ENCODE measurements around the gene MATN4. TPM values are rescaled to one million over a fixed set of nuclear protein-coding genes. Genes with fewer than 3 reads are reported as not detected.

MATN4 gene
- total and polyA plus RNA-seq, 9 donors: 0.21 to 1.1 (median 0.58) TPM

GRCh38 chr20:45251884-45252560, 56.1 kb downstream of the MATN4 start:
- Histone ChIP-seq H3K9me3 (replicated peaks; ENCODE audit: control insufficient read depth, low read depth, low read length) (no peaks in the 10 kb centered on the region), H3K4me1 (ENCODE audit: control insufficient read depth, insufficient read depth, low read length) (no peaks in the 10 kb centered on the region), H3K36me3 (ENCODE audit: control insufficient read depth, insufficient read depth, low read length) (no peaks in the 10 kb centered on the region), H3K27me3 (ENCODE audit: control insufficient read depth, insufficient read depth, low read length) (peaks cover 4% of the 10 kb centered on the region), H3K27ac (ENCODE audit: low read length) (no peak overlapping the region), H3K4me3 (ENCODE audit: low read length) (no peak overlapping the region)
- WGBS (ENCODE audit: insufficient coverage): 40% methylated on average over 2 of the region's 5 CpGs
- no peak for DNase-seq

GRCh38 chr20:45248609-45249008, 59.5 kb downstream of the MATN4 start:
- H3K36me3 ChIP-seq (ENCODE audit: control insufficient read depth, insufficient read depth, low read length): no peaks in the 10 kb centered on the region
- no peak overlapping the region for H3K27ac ChIP-seq (ENCODE audit: low read length)
- no peaks in the 10 kb centered on the region for H3K4me1 ChIP-seq (ENCODE audit: control insufficient read depth, insufficient read depth, low read length)
- H3K9me3 ChIP-seq (replicated peaks; ENCODE audit: control insufficient read depth, low read depth, low read length): no peaks in the 10 kb centered on the region
- H3K4me3 ChIP-seq (ENCODE audit: low read length): no peak overlapping the region
- DNase-seq: no peak
- H3K27me3 ChIP-seq (ENCODE audit: control insufficient read depth, insufficient read depth, low read length): peaks cover 7% of the 10 kb centered on the region

- Histone ChIP-seq H3K36me3 (ENCODE audit: control insufficient read depth, insufficient read depth, low read length) (no peaks in the 10 kb centered on the region), H3K9me3 (replicated peaks; ENCODE audit: control insufficient read depth, low read depth, low read length) (no peaks in the 10 kb centered on the region), H3K27ac (ENCODE audit: low read length) (no peak overlapping the region), H3K4me1 (ENCODE audit: control insufficient read depth, insufficient read depth, low read length) (no peaks in the 10 kb centered on the region), H3K4me3 (ENCODE audit: low read length) (no peak overlapping the region), H3K27me3 (ENCODE audit: control insufficient read depth, insufficient read depth, low read length) (peaks cover 6% of the 10 kb centered on the region)
- DNase-seq: no peak
- no CpG with 5 or more reads among the region's 1 CpG for WGBS (ENCODE audit: insufficient coverage)
Measured at GRCh38 chr20:45247865-45248264, 60.2 kb downstream of the MATN4 start.

- Histone ChIP-seq H3K4me1 (ENCODE audit: control insufficient read depth, insufficient read depth, low read length) (no peaks in the 10 kb centered on the region), H3K27ac (ENCODE audit: low read length) (no peak overlapping the region), H3K36me3 (ENCODE audit: control insufficient read depth, insufficient read depth, low read length) (no peaks in the 10 kb centered on the region), H3K4me3 (ENCODE audit: low read length) (no peak overlapping the region), H3K27me3 (ENCODE audit: control insufficient read depth, insufficient read depth, low read length) (peaks cover 5% of the 10 kb centered on the region), H3K9me3 (replicated peaks; ENCODE audit: control insufficient read depth, low read depth, low read length) (no peaks in the 10 kb centered on the region)
- DNase-seq: no peak
- 26% methylated on average over 4 of the region's 6 CpGs for WGBS (ENCODE audit: insufficient coverage)
Measured at GRCh38 chr20:45246109-45246508, 62.0 kb downstream of the MATN4 start.

Other genes starting within 250 kb of the MATN4 start
- gene KCNS1, start 207.2 kb downstream of the MATN4 start, total RNA-seq: 0.04 TPM
- gene KCNS1, start 207.2 kb downstream of the MATN4 start, polyA plus RNA-seq (ENCODE audit: insufficient read depth in 1 of 8, insufficient read length in 8 of 8, low replicate concordance in 1 of 8): under 1 TPM; 0.08 to 0.17 (median 0.09) TPM
- not detected for gene WFDC5, start 193.1 kb downstream of the MATN4 start, total RNA-seq
- under 1 TPM in 1 of 8 donors, not detected in 7; 0.32 TPM for gene WFDC5, start 193.1 kb downstream of the MATN4 start, polyA plus RNA-seq (ENCODE audit: insufficient read depth in 1 of 8, insufficient read length in 8 of 8, low replicate concordance in 1 of 8)
- not detected for gene WFDC12, start 183.8 kb downstream of the MATN4 start, total RNA-seq
- gene WFDC12, start 183.8 kb downstream of the MATN4 start, polyA plus RNA-seq (ENCODE audit: insufficient read depth in 1 of 8, insufficient read length in 8 of 8, low replicate concordance in 1 of 8): not detected
- gene PI3, start 133.4 kb downstream of the MATN4 start, total RNA-seq: not detected
- under 1 TPM in 3 of 8 donors, not detected in 5; 0.44 to 0.82 (median 0.71) TPM for gene PI3, start 133.4 kb downstream of the MATN4 start, polyA plus RNA-seq (ENCODE audit: insufficient read depth in 1 of 8, insufficient read length in 8 of 8, low replicate concordance in 1 of 8)
- gene SEMG1, start 101.3 kb downstream of the MATN4 start, total RNA-seq: not detected
- not detected for gene SEMG1, start 101.3 kb downstream of the MATN4 start, polyA plus RNA-seq (ENCODE audit: insufficient read depth in 1 of 8, insufficient read length in 8 of 8, low replicate concordance in 1 of 8)
- gene SEMG2, start 86.9 kb downstream of the MATN4 start, total RNA-seq: not detected
- gene SEMG2, start 86.9 kb downstream of the MATN4 start, polyA plus RNA-seq (ENCODE audit: insufficient read depth in 1 of 8, insufficient read length in 8 of 8, low replicate concordance in 1 of 8): under 1 TPM in 1 of 8 donors, not detected in 7; 0.06 TPM
- gene SLPI, start 53.7 kb downstream of the MATN4 start, total RNA-seq: 0.13 TPM
- gene SLPI, start 53.7 kb downstream of the MATN4 start, polyA plus RNA-seq (ENCODE audit: insufficient read depth in 1 of 8, insufficient read length in 8 of 8, low replicate concordance in 1 of 8): under 1 TPM in 5 of 8 donors, not detected in 3; 0.30 to 0.89 (median 0.54) TPM
- gene RBPJL, start 1.5 kb downstream of the MATN4 start, total RNA-seq: not detected
- gene RBPJL, start 1.5 kb downstream of the MATN4 start, polyA plus RNA-seq (ENCODE audit: insufficient read depth in 1 of 8, insufficient read length in 8 of 8, low replicate concordance in 1 of 8): under 1 TPM in 1 of 8 donors, not detected in 7; 0.17 TPM
- gene SDC4, start 40.1 kb upstream of the MATN4 start, total RNA-seq: 6.0 TPM
- gene SDC4, start 40.1 kb upstream of the MATN4 start, polyA plus RNA-seq (ENCODE audit: insufficient read depth in 1 of 8, insufficient read length in 8 of 8, low replicate concordance in 1 of 8): 10 to 100 TPM in 2 of 8 donors, 1 to 10 TPM in 6; 5.4 to 14.1 (median 8.2) TPM
- 10.1 TPM for gene SYS1, start 54.9 kb upstream of the MATN4 start, total RNA-seq
- gene SYS1, start 54.9 kb upstream of the MATN4 start, polyA plus RNA-seq (ENCODE audit: insufficient read depth in 1 of 8, insufficient read length in 8 of 8, low replicate concordance in 1 of 8): 10 to 100 TPM; 14.1 to 20.0 (median 16.2) TPM
- not detected for gene TP53TG5, start 70.0 kb upstream of the MATN4 start, total RNA-seq
- 1 to 10 TPM in 1 of 8 donors, under 1 TPM in 7; 0.19 to 1.3 (median 0.72) TPM for gene TP53TG5, start 70.0 kb upstream of the MATN4 start, polyA plus RNA-seq (ENCODE audit: insufficient read depth in 1 of 8, insufficient read length in 8 of 8, low replicate concordance in 1 of 8)
- gene DBNDD2, start 100.0 kb upstream of the MATN4 start, total RNA-seq: 7.3 TPM
- gene DBNDD2, start 100.0 kb upstream of the MATN4 start, polyA plus RNA-seq (ENCODE audit: insufficient read depth in 1 of 8, insufficient read length in 8 of 8, low replicate concordance in 1 of 8): 10 to 100 TPM; 16.9 to 27.3 (median 20.4) TPM
- gene PIGT, start 107.8 kb upstream of the MATN4 start, total RNA-seq: 39.5 TPM
- gene PIGT, start 107.8 kb upstream of the MATN4 start, polyA plus RNA-seq (ENCODE audit: insufficient read depth in 1 of 8, insufficient read length in 8 of 8, low replicate concordance in 1 of 8): 10 to 100 TPM; 64.0 to 78.8 (median 74.6) TPM
- gene WFDC2, start 161.5 kb upstream of the MATN4 start, total RNA-seq: 0.13 TPM
- gene WFDC2, start 161.5 kb upstream of the MATN4 start, polyA plus RNA-seq (ENCODE audit: insufficient read depth in 1 of 8, insufficient read length in 8 of 8, low replicate concordance in 1 of 8): 1 to 10 TPM in 2 of 8 donors, under 1 TPM in 3, not detected in 3; 0.24 to 2.1 (median 0.68) TPM
- not detected for gene SPINT3, start 207.3 kb upstream of the MATN4 start, total RNA-seq
- gene SPINT3, start 207.3 kb upstream of the MATN4 start, polyA plus RNA-seq (ENCODE audit: insufficient read depth in 1 of 8, insufficient read length in 8 of 8, low replicate concordance in 1 of 8): not detected
- gene WFDC6, start 231.2 kb upstream of the MATN4 start, total RNA-seq: not detected
- under 1 TPM in 1 of 8 donors, not detected in 7; 0.21 TPM for gene WFDC6, start 231.2 kb upstream of the MATN4 start, polyA plus RNA-seq (ENCODE audit: insufficient read depth in 1 of 8, insufficient read length in 8 of 8, low replicate concordance in 1 of 8)
- gene EPPIN, start 239.1 kb upstream of the MATN4 start, total RNA-seq: not detected
- gene EPPIN, start 239.1 kb upstream of the MATN4 start, polyA plus RNA-seq (ENCODE audit: insufficient read depth in 1 of 8, insufficient read length in 8 of 8, low replicate concordance in 1 of 8): under 1 TPM in 2 of 8 donors, not detected in 6; 0.04 to 0.09 TPM

Measured in muscle of leg (tissue), 11 donors.